Fibroblast of mammary gland (primary cell): ENCODE measurements around the gene FAF1.

ENCODE experiments used
- DNase-seq: peaks from one replicate; pipeline ENCODE4 v3.0.0-alpha.2; 2010; ENCODE audit warnings: low read depth
- H3K4me3 ChIP-seq: 2 replicates; pipeline ENCODE4 v1.5.1; 2011; ENCODE audit warnings: low read depth, mild to moderate bottlenecking, low read length, moderate library complexity; ENCODE audit not compliant: control insufficient read depth
- CTCF ChIP-seq: conservative IDR thresholded peaks from 2 replicates; pipeline ENCODE4 v1.5.1; 2011; ENCODE audit warnings: low read depth, low read length, inconsistent platforms; ENCODE audit not compliant: control insufficient read depth, insufficient read depth

FAF1 gene

GRCh38 chr1:50860702-50861101, 99.4 kb downstream of the FAF1 start:
- no peak for DNase-seq
- no peak overlapping the region for H3K4me3 ChIP-seq
- no peak for TF ChIP-seq CTCF

GRCh38 chr1:50860256-50860655, 99.8 kb downstream of the FAF1 start:
- no peak overlapping the region for H3K4me3 ChIP-seq
- DNase-seq: no peak
- no peak for TF ChIP-seq CTCF

- no peak for DNase-seq
- no peak overlapping the region for H3K4me3 ChIP-seq
- TF ChIP-seq CTCF: no peak
Observed at GRCh38 chr1:50859657-50860056, 100.4 kb downstream of the FAF1 start.

- no peak for DNase-seq
- no peak overlapping the region for H3K4me3 ChIP-seq
- TF ChIP-seq CTCF: no peak
Observed at GRCh38 chr1:50858761-50859160, 101.3 kb downstream of the FAF1 start.

- no peak overlapping the region for H3K4me3 ChIP-seq
- TF ChIP-seq CTCF: no peak
- no peak for DNase-seq
Observed at GRCh38 chr1:50857702-50858101, 102.4 kb downstream of the FAF1 start.

GRCh38 chr1:50853325-50853724, 106.7 kb downstream of the FAF1 start:
- no peak overlapping the region for H3K4me3 ChIP-seq
- TF ChIP-seq CTCF: no peak
- no peak for DNase-seq

- no peak for TF ChIP-seq CTCF
Observed at GRCh38 chr1:50852889-50853288, 107.2 kb downstream of the FAF1 start.

More at GRCh38 chr1:50852889-50853288, 107.2 kb downstream of the FAF1 start:
- no peak for DNase-seq
- no peak overlapping the region for H3K4me3 ChIP-seq
